Panc1 (cell line): Measurements from ENCODE around the gene ABCC11. TPM values are rescaled to one million over a fixed set of nuclear protein-coding genes. Genes with fewer than 3 reads are reported as not detected.

Source experiments
- ATAC-seq: fragments of 200-7000 bp; cut with Tn5 transposase; 2 replicates; pipeline ENCODE4 v1.9.1; 2020; ENCODE audit warnings: mild to moderate bottlenecking, moderate library complexity
- BruUV-seq: library from RNA; stranded (reverse); fragments of 400-500 nt; replicated peaks from 2 replicates; lab custom pipeline; 2021; lab: Mats Ljungman, UMichigan
- CTCF ChIA-PET: fragments of 300-600 bp; sonication (Branson Sonifier 250); formaldehyde crosslinking; loops from one replicate; lab custom pipeline; 2022; ENCODE audit warnings: antibody characterized with exemption; lab: Charles Lee
- POLR2A ChIA-PET: fragments of 300-600 bp; sonication (Branson Sonifier 250); formaldehyde crosslinking; loops from one replicate; lab custom pipeline; 2022; ENCODE audit warnings: antibody characterized with exemption; lab: Charles Lee
- DNase-seq: peaks from one replicate; pipeline ENCODE4 v3.0.0-alpha.2; 2010; ENCODE audit warnings: low read depth, low spot score
- H3K27ac ChIP-seq: 2 replicates; pipeline ENCODE4 v1.5.1; 2011; ENCODE audit warnings: mild to moderate bottlenecking, low read length, inconsistent platforms
- H3K27me3 ChIP-seq: fragments of 200-500 bp; sonication (Bioruptor generic); 2 replicates; pipeline ENCODE4 v1.6.0; 2014; ENCODE audit warnings: low read length, inconsistent platforms; ENCODE audit not compliant: control insufficient read depth, insufficient read depth
- H3K36me3 ChIP-seq: fragments of 200-500 bp; sonication (Bioruptor generic); 2 replicates; pipeline ENCODE4 v1.5.1; 2014; ENCODE audit warnings: inconsistent platforms, mild to moderate bottlenecking, low read length, moderate library complexity; ENCODE audit not compliant: control insufficient read depth, insufficient read depth
- H3K4me1 ChIP-seq: 2 replicates; pipeline ENCODE4 v1.5.1; 2011; ENCODE audit warnings: inconsistent platforms, mild to moderate bottlenecking, low read length, moderate library complexity; ENCODE audit not compliant: control insufficient read depth, insufficient read depth
- H3K4me3 ChIP-seq, 2 experiments: 2 replicates each; pipeline ENCODE4 v1.5.1; 2011 to 2012; ENCODE audit warnings: low read depth in 2 of 2, low read length in 2 of 2, mild to moderate bottlenecking in 2 of 2, inconsistent platforms in 1 of 2, moderate library complexity in 1 of 2
- H3K9me3 ChIP-seq: fragments of 200-500 bp; sonication (Bioruptor generic); 2 replicates; pipeline ENCODE4 v1.5.1; 2014; ENCODE audit warnings: low read depth, mild to moderate bottlenecking, inconsistent platforms, low read length, moderate library complexity; ENCODE audit not compliant: control insufficient read depth, insufficient read depth
- CTCF ChIP-seq: fragments of 450-650 bp; IDR thresholded peaks from 2 replicates; pipeline ENCODE4 v1.5.1; 2017; ENCODE audit warnings: mild to moderate bottlenecking
- POLR2AphosphoS5 ChIP-seq: IDR thresholded peaks from 2 replicates; pipeline ENCODE4 v1.6.1; 2012; ENCODE audit warnings: mild to moderate bottlenecking, low read depth, low read length, moderate library complexity
- SIN3A ChIP-seq: IDR thresholded peaks from 2 replicates; pipeline ENCODE4 v1.6.1; 2012; ENCODE audit warnings: low read depth, mild to moderate bottlenecking, low read length, moderate library complexity, borderline replicate concordance; ENCODE audit not compliant: insufficient read depth
- TCF7L2 ChIP-seq: IDR thresholded peaks from 2 replicates; pipeline ENCODE4 v1.6.1; 2011; ENCODE audit warnings: mild to moderate bottlenecking, low read depth, low read length, inconsistent platforms
- in situ Hi-C: cut with HindIII; loops from 2 replicates; pipeline ENCODE4 v1.10.0; 2016; ENCODE audit warnings: low sequenced_read_pairs, low pct_unique_long_range_greater_than_20kb
- intact Hi-C: fragments of 100-400 bp; cut with micrococcal nuclease; formaldehyde crosslinking; loops from one replicate; pipeline ENCODE4 v1.10.0; 2022; ENCODE audit not compliant: unreplicated experiment
- total RNA-seq: library from RNA; stranded (reverse); gene quantifications from one replicate; pipeline ENCODE4 v1.2.1, GENCODE V29; 2021; ENCODE audit not compliant: unreplicated experiment
- TF ChIP-seq, protein P1 (sequence below), 2 experiments: IDR thresholded peaks; 2 replicates each; pipeline ENCODE4 v1.6.1; 2011 to 2012; ENCODE audit warnings: low read depth in 2 of 2, control low read depth in 1 of 2, low read length in 1 of 2, mild to moderate bottlenecking in 1 of 2, moderate library complexity in 1 of 2; ENCODE audit not compliant: insufficient read depth in 1 of 2

The ABCC11 gene
- total RNA-seq, 1 experiment from 2014 or later, result not detected

GRCh38 chr16:48152226-48152625 is 95.1 kb downstream of the ABCC11 start:
- BruUV-seq, result no TSS peak
- intact Hi-C loops (loop anchor here (10.0 kb wide), 1 partner anchor 1107 kb away; no protein-coding TSS in a partner anchor), in situ Hi-C loops (no loop called here)
- no peak overlapping the region for H3K4me3 ChIP-seq
- ATAC-seq, result no peak
- no peaks in the 10 kb centered on the region; the same call in 1 of the 2 replicates for H3K9me3 ChIP-seq
- ChIA-PET POLR2A (no interaction called here), CTCF (no interaction called here)
- TF ChIP-seq CTCF, result no peak
- TF ChIP-seq TCF7L2, result no peak
- no peak for TF ChIP-seq SIN3A
- TF ChIP-seq POLR2AphosphoS5, result no peak
- TF ChIP-seq, protein P1, sequence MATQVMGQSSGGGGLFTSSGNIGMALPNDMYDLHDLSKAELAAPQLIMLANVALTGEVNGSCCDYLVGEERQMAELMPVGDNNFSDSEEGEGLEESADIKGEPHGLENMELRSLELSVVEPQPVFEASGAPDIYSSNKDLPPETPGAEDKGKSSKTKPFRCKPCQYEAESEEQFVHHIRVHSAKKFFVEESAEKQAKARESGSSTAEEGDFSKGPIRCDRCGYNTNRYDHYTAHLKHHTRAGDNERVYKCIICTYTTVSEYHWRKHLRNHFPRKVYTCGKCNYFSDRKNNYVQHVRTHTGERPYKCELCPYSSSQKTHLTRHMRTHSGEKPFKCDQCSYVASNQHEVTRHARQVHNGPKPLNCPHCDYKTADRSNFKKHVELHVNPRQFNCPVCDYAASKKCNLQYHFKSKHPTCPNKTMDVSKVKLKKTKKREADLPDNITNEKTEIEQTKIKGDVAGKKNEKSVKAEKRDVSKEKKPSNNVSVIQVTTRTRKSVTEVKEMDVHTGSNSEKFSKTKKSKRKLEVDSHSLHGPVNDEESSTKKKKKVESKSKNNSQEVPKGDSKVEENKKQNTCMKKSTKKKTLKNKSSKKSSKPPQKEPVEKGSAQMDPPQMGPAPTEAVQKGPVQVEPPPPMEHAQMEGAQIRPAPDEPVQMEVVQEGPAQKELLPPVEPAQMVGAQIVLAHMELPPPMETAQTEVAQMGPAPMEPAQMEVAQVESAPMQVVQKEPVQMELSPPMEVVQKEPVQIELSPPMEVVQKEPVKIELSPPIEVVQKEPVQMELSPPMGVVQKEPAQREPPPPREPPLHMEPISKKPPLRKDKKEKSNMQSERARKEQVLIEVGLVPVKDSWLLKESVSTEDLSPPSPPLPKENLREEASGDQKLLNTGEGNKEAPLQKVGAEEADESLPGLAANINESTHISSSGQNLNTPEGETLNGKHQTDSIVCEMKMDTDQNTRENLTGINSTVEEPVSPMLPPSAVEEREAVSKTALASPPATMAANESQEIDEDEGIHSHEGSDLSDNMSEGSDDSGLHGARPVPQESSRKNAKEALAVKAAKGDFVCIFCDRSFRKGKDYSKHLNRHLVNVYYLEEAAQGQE (IDR thresholded peaks at IDR 0.05; ENCODE audit: insufficient read depth in 1 of 2, low read depth in 2 of 2, low read length in 1 of 2), result no peak
- no peaks in the 10 kb centered on the region for H3K27me3 ChIP-seq
- H3K4me1 ChIP-seq, result no peaks in the 10 kb centered on the region
- no peak overlapping the region for H3K27ac ChIP-seq
- no peaks in the 10 kb centered on the region for H3K36me3 ChIP-seq
- no peak for DNase-seq

DNA sequence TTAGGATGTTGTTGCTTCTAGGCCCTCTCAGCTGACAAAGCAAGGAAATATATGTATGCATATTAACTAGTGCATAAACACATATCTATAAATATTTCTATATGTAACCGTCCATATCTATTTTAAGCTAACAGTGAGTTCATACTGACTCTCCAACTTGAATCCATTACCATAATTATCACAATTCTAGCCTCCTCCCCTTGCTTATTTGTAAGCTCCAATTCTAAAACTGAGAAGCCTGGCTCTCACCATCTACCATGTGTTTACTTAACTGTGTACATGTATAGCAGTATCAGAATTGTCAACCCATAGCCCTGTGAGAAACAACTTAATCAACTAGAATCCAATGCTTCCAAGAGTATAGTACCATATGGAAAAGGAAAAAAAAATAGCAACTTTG is 96.6 kb downstream of the ABCC11 start:
- ChIA-PET CTCF (no interaction called here), POLR2A (no interaction called here)
- intact Hi-C loops, result loop anchor here (10.0 kb wide), 1 partner anchor 1106 kb away; no protein-coding TSS in a partner anchor
- Histone ChIP-seq H3K4me3 (no peak overlapping the region), H3K36me3 (no peaks in the 10 kb centered on the region), H3K27me3 (no peaks in the 10 kb centered on the region), H3K27ac (no peak overlapping the region), H3K4me1 (no peaks in the 10 kb centered on the region), H3K9me3 (no peaks in the 10 kb centered on the region; the same call in 1 of the 2 replicates)
- DNase-seq, result no peak
- BruUV-seq, result no TSS peak
- in situ Hi-C loops, result no loop called here
- no peak for ATAC-seq
- TF ChIP-seq SIN3A, result no peak
- no peak for TF ChIP-seq CTCF
- TF ChIP-seq POLR2AphosphoS5, result no peak
- TF ChIP-seq, protein P1 (IDR thresholded peaks at IDR 0.05; ENCODE audit: insufficient read depth in 1 of 2, low read depth in 2 of 2, low read length in 1 of 2), result no peak
- no peak for TF ChIP-seq TCF7L2
